ENCODE measurements around the gene NELL1.

The NELL1 gene

GRCh38 chr11:20640401-20640800, 29.0 kb upstream of the NELL1 start:
- no peak for TF ChIP-seq CTCF (IDR thresholded peaks at IDR 0.05; ENCODE audit: low read length, missing control alignments)
- DNase-seq (ENCODE audit: low read depth): no peak
- H3K4me3 ChIP-seq (replicated peaks; ENCODE audit: low read depth, low read length): no peak overlapping the region

- no peak for DNase-seq (ENCODE audit: low read depth)
- TF ChIP-seq CTCF (IDR thresholded peaks at IDR 0.05; ENCODE audit: low read length, missing control alignments): no peak
- no peak overlapping the region for H3K4me3 ChIP-seq (replicated peaks; ENCODE audit: low read depth, low read length)
Measured at GRCh38 chr11:20644360-20644759, 25.0 kb upstream of the NELL1 start.

DNA sequence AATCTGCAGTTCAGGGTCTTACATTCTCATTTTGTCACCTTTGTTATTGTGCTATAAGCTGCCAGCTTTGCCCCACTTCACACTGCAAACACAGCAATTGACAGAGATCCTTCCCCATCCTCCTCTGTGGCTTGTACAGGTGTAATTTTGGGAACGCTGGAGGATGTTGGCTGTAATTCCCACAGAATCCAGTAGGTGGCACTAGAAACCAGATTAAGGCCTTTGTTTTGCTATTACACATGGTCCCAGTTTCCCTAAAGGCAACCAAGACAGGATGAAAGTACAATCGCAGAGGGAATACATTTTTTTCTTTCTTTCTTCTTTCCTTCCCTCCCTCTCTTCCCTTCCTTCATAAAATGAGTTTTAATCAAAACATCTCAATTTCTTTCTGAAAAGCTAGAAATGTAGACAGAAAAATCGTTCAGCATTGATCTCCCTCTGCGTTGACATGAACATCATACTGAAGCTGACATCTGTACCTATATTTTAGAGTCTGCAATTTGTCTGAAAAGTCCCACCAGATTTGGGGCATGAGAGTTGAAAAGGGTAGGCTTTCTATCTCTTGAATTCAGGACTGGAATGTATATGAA, 21.3 kb upstream of the NELL1 start:
- peak; percentile 62 for DNase-seq (ENCODE audit: low read depth)
- no peak overlapping the region for H3K4me3 ChIP-seq (replicated peaks; ENCODE audit: low read depth, low read length)
- peak; percentile 92 for TF ChIP-seq CTCF (IDR thresholded peaks at IDR 0.05; ENCODE audit: low read length, missing control alignments)

DNA sequence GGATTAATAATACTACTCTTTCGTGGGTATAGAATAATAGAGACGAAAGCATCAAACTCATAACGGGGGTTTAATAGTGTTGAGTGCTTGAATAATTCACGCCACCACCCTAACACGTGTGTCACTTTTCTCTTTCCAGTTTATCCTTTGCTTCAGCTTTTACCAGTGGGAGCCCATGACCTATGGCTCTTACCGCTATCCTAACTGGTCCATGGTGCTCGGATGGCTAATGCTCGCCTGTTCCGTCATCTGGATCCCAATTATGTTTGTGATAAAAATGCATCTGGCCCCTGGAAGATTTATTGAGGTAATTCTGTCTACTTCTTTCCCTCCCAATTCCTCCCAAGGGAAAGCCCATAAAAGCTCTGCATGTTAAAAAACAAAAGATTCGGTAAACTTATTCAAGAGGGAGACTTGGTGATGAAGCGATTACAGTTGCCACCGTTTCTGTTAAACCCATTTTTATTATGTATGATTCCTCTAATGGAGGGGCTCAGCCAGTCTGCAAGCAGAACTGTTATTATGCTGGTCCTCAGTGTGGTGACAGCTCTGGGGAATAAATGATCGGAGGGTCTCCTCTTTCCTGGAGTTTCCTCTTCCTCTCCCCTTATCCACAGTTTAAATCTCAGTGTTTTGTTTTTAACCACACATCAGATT, 17.1 kb upstream of the NELL1 start:
- DNase-seq (ENCODE audit: low read depth): no peak
- no peak for TF ChIP-seq CTCF (IDR thresholded peaks at IDR 0.05; ENCODE audit: low read length, missing control alignments)
- H3K4me3 ChIP-seq (replicated peaks; ENCODE audit: low read depth, low read length): no peak overlapping the region

GRCh38 chr11:20654038-20654437, 15.3 kb upstream of the NELL1 start:
- no peak for TF ChIP-seq CTCF (IDR thresholded peaks at IDR 0.05; ENCODE audit: low read length, missing control alignments)
- no peak for DNase-seq (ENCODE audit: low read depth)

GRCh38 chr11:20656901-20657300, 12.5 kb upstream of the NELL1 start:
- DNase-seq (ENCODE audit: low read depth): no peak
- TF ChIP-seq CTCF (IDR thresholded peaks at IDR 0.05; ENCODE audit: low read length, missing control alignments): no peak
- no peak overlapping the region for H3K4me3 ChIP-seq (replicated peaks; ENCODE audit: low read depth, low read length)

More at GRCh38 chr11:20654038-20654437, 15.3 kb upstream of the NELL1 start:
- H3K4me3 ChIP-seq (replicated peaks; ENCODE audit: low read depth, low read length): no peak overlapping the region

DNA sequence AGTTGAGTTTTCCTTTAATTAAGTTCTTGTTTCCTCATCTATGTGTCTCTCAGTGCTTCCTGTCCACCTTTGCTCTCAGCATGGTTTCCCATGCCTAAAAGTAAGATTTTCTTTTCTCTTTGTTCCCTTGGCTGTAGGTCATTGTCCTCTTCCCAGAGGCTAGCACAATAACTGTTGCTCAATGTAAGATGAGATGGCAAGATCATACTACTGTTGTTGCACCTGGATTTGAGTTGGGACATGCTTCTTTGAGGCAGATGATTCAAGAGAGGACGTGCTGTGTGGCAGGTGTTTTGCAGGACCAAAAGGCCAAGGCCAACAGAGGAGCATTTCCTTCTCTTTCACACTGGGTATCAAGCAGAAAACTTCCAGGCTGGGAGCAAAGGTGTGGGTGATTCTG, 11.3 kb upstream of the NELL1 start:
- H3K4me3 ChIP-seq (replicated peaks; ENCODE audit: low read depth, low read length): no peak overlapping the region
- no peak for TF ChIP-seq CTCF (IDR thresholded peaks at IDR 0.05; ENCODE audit: low read length, missing control alignments)
- DNase-seq (ENCODE audit: low read depth): no peak
